Measurements from ENCODE around the gene TCP11X2. TPM values are rescaled to one million over a fixed set of nuclear protein-coding genes. Genes with fewer than 3 reads are reported as not detected.
"Not testable (repeated sequence)": the region's sequence is repeated elsewhere in the genome, so short reads cannot be mapped to it uniquely, and the experiment has no call there.

The TCP11X2 gene
- not detected for polyA plus RNA-seq (2012; ENCODE audit: insufficient read length, low read depth)

DNA sequence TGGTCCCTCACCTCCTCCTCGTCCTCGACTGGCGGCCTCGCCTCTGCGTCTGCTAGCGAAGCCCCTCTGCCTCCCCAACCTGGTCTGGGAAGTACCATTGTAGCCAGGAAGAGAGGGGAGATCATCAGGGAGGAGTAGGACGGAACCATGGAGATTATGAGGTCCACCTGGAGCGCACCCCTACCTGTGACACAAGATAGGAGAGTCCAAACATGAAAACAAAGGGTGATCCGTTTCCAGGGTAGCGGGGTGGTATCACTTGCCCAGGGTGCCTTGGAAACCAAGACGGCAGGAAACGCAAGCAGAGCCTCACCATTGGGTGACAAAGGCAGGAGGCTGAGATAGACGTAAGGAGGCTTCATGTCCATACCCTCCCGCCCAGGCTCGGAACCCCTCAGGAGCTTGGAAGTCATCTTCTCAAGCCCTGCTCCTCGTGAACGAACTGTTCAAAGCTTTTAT, at the start of gene TCP11X2:
TSS of gene TCP11X2 (minus strand) at position 51 of the 459 bp plus-strand sequence.
- not testable (repeated sequence) for TF ChIP-seq FOXP2 (optimal IDR thresholded peaks at IDR 0.05; ENCODE audit: borderline replicate concordance, extremely low read depth, extremely low read length, insufficient read depth); TAF1 (IDR thresholded peaks at IDR 0.05; ENCODE audit: borderline replicate concordance, insufficient read depth, low read length); POLR2AphosphoS5 (IDR thresholded peaks at IDR 0.05; ENCODE audit: low read depth, low read length)

DNA sequence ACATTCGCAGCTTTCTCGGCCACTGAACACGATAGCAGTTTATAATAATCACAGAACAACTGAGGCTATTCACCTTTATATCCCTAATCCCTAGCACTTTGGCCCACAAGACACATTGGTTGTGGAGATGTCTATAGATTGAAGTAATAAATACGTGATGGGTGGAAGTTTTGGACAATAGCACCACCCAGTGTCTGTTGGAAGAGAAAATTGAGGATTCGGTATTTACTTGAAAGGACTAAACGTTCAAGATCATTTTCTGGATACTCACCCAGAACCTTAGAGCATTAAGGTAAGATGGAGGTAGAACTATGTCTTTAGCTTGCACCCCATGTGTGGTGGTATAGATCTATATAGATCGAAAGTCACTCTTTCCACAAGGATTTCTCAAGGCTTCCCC, 45.7 kb upstream of the TCP11X2 start:
- TF ChIP-seq POLR2AphosphoS5 (IDR thresholded peaks at IDR 0.05; ENCODE audit: low read depth, low read length) (no peak), SIN3A (IDR thresholded peaks at IDR 0.05; ENCODE audit: borderline replicate concordance, insufficient read depth, low read length) (no peak), FOXP2 (optimal IDR thresholded peaks at IDR 0.05; ENCODE audit: borderline replicate concordance, extremely low read depth, extremely low read length, insufficient read depth) (no peak), TAF1 (IDR thresholded peaks at IDR 0.05; ENCODE audit: borderline replicate concordance, insufficient read depth, low read length) (no peak)
- TF ChIP-seq, protein P1, sequence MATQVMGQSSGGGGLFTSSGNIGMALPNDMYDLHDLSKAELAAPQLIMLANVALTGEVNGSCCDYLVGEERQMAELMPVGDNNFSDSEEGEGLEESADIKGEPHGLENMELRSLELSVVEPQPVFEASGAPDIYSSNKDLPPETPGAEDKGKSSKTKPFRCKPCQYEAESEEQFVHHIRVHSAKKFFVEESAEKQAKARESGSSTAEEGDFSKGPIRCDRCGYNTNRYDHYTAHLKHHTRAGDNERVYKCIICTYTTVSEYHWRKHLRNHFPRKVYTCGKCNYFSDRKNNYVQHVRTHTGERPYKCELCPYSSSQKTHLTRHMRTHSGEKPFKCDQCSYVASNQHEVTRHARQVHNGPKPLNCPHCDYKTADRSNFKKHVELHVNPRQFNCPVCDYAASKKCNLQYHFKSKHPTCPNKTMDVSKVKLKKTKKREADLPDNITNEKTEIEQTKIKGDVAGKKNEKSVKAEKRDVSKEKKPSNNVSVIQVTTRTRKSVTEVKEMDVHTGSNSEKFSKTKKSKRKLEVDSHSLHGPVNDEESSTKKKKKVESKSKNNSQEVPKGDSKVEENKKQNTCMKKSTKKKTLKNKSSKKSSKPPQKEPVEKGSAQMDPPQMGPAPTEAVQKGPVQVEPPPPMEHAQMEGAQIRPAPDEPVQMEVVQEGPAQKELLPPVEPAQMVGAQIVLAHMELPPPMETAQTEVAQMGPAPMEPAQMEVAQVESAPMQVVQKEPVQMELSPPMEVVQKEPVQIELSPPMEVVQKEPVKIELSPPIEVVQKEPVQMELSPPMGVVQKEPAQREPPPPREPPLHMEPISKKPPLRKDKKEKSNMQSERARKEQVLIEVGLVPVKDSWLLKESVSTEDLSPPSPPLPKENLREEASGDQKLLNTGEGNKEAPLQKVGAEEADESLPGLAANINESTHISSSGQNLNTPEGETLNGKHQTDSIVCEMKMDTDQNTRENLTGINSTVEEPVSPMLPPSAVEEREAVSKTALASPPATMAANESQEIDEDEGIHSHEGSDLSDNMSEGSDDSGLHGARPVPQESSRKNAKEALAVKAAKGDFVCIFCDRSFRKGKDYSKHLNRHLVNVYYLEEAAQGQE (IDR thresholded peaks at IDR 0.05; ENCODE audit: insufficient read depth in 1 of 2, low read depth in 2 of 2, low read length in 2 of 2) = no peak

DNA sequence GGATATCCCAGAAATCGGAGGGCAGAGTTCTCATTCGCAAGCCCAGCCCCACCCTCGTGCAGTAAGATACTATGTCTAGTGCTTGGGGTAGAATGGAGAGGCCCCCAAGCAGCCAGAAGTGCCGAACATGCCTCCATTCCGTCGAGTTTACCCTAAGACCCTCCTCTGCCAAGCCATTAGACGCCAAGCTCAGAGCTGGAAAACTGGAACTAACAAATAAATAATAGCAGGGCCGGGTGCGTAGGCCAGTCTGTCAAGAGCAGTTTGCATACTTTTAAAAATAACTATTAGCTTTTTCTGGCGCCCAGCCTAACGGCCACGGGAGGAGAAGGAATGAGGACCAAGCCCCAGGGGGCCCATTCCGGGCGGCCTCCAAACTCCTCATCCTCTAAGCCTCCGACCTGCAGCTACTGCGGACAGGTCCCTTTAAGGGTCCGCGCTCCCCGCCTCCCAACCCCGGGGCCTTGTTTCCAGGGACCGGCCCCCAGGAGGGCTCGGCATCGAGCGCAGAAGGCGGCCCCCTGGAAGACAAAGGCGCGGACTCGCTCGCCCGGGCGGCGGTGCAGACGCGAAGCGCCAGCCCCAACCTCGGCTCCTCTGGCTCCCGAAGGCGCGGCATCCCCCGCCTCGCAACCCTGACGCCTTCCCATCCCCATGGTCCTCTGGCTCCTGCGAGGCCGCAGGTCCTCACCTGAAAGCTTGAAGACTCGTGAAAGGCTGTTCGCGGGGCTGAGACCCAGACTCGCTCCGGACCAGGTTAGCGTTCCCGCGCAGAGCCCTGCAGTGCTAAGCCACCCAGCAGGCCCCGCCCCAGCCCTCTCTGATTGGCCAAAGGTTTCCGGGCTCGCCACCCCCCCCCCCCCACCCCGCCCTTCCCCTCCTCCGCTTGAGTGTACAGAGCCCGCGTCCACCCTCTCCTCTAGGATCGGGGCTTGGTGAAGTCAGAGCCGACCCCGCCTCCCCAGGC, 44.6 kb upstream of the TCP11X2 start, which contains the start of gene TMSB15A:
TSS of gene TMSB15A (minus strand) at position 765 of the 967 bp plus-strand sequence.
- no peak for TF ChIP-seq TAF1 (IDR thresholded peaks at IDR 0.05; ENCODE audit: borderline replicate concordance, insufficient read depth, low read length)
- no peak for TF ChIP-seq SIN3A (IDR thresholded peaks at IDR 0.05; ENCODE audit: borderline replicate concordance, insufficient read depth, low read length)
- no peak for TF ChIP-seq FOXP2 (optimal IDR thresholded peaks at IDR 0.05; ENCODE audit: borderline replicate concordance, extremely low read depth, extremely low read length, insufficient read depth)
- TF ChIP-seq, protein P1 (IDR thresholded peaks at IDR 0.05; ENCODE audit: insufficient read depth in 1 of 2, low read depth in 2 of 2, low read length in 2 of 2) = no peak
- TF ChIP-seq POLR2AphosphoS5 (IDR thresholded peaks at IDR 0.05; ENCODE audit: low read depth, low read length) = no peak

DNA sequence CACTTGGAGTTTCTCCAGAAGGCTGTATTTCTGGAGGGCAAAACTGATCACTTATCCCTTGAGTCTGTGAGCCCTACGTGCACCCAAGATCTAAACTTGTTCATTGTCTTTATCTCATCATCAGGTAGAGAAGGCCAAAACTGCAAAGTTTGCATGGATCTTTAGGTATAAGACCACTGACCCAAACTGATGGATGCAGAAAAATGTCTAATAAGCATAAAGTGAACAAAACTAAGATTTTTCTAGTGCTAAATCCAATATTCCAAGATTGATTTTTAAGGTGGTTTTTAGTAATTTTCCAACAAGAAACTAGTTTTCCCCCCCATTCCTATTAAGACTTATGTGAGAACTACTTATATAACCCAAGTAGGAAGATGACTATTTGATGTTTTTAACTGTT, 42.9 kb upstream of the TCP11X2 start:
- TF ChIP-seq, protein P1 (IDR thresholded peaks at IDR 0.05; ENCODE audit: insufficient read depth in 1 of 2, low read depth in 2 of 2, low read length in 2 of 2) = no peak
- TF ChIP-seq SIN3A (IDR thresholded peaks at IDR 0.05; ENCODE audit: borderline replicate concordance, insufficient read depth, low read length) (no peak), POLR2AphosphoS5 (IDR thresholded peaks at IDR 0.05; ENCODE audit: low read depth, low read length) (no peak), FOXP2 (optimal IDR thresholded peaks at IDR 0.05; ENCODE audit: borderline replicate concordance, extremely low read depth, extremely low read length, insufficient read depth) (no peak), TAF1 (IDR thresholded peaks at IDR 0.05; ENCODE audit: borderline replicate concordance, insufficient read depth, low read length) (no peak)

DNA sequence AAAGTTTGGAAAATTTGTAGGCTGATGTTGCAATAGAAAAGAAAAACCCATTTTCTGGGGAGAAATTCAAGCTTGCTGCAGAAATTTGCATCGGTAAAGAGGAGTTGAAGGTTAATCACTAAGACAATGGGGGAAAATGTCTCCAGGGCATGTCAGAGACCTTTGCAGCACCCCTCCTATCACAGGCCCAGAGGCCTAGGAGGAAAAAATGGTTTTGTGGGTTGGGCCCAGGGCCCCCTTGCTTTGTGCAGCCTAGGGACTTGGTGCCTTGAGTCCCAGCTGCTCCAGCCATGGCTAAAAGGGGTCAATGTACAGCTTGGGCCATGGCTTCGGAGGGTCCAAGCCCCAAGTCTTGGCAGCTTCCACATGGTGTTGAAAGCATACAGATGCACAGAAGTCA, 27.1 kb upstream of the TCP11X2 start:
- TF ChIP-seq TAF1 (IDR thresholded peaks at IDR 0.05; ENCODE audit: borderline replicate concordance, insufficient read depth, low read length) = no peak
- no peak for TF ChIP-seq SIN3A (IDR thresholded peaks at IDR 0.05; ENCODE audit: borderline replicate concordance, insufficient read depth, low read length)
- no peak for TF ChIP-seq FOXP2 (optimal IDR thresholded peaks at IDR 0.05; ENCODE audit: borderline replicate concordance, extremely low read depth, extremely low read length, insufficient read depth)
- TF ChIP-seq POLR2AphosphoS5 (IDR thresholded peaks at IDR 0.05; ENCODE audit: low read depth, low read length) = no peak
- TF ChIP-seq, protein P1 (IDR thresholded peaks at IDR 0.05; ENCODE audit: insufficient read depth in 1 of 2, low read depth in 2 of 2, low read length in 2 of 2) = no peak
